AG08395 (cell line): Measurements from ENCODE around the gene UBE3C.
"Not testable (repeated sequence)": the region's sequence is repeated elsewhere in the genome, so short reads cannot be mapped to it uniquely, and the experiment has no call there.

ENCODE experiments used
- DNase-seq: peaks from one replicate; pipeline ENCODE4 v3.0.0; 2012; ENCODE audit warnings: mixed read lengths, low spot score

The UBE3C gene

GRCh38 chr7:157130849-157131248, 7.9 kb upstream of the UBE3C start:
- not testable (repeated sequence) for DNase-seq

DNA sequence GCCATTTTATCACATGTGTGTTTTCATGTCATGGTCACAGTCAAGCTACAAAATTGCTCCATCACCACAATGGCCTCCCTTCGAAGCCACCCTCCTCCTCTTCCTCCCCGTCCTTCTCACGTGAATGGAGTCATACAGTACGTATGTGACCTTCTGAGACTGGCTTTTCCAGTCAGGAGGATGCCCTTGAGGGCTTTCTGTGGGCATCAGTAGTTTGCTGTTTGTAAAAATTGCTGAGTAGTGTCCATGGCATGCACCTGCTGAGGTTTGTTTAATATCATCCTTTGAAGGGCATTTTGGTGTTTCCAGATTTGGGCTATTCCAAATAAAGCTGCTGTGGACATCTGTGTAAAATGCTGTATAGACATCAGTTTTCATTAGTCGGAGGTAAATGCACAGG, 5.9 kb upstream of the UBE3C start:
- DNase-seq: no peak

DNA sequence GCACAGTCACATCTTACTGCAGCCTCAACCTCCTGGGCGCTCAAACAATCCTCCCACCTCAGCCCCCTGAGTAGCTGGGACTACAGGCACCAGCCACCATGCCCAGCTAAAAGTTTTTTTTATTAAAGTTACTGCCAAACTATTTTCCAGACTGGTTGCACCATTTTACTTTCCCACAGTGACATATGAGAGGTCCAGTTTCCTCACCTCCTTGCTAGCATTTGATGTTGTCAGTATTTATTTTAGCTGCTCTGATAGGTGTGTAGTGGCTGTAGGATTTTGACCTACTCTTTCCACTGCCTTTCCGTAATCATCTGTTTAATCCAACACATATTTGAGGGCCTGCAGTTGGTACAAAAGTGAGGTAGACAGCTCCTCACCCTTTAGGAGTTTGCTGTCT, 5.4 kb upstream of the UBE3C start:
- no peak for DNase-seq

DNA sequence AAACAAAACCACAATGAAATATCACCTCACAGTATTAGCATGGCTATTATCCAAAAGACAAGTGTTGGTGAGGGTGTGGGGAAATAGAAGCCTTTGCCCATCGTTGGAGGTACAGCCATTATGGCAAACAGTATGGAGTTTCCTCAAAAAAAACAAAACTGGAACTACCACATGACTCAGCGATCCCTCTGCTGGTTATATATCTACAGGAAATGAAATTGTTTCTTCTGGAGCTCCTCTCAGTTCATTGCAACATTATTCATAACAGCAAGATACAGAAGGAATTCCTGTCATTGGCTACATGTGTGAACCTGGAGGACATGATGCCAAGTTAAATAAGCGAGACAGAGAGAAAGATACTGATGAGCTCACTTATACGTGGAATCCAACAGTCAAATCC, 2.4 kb upstream of the UBE3C start:
- DNase-seq: peak; percentile 59

DNA sequence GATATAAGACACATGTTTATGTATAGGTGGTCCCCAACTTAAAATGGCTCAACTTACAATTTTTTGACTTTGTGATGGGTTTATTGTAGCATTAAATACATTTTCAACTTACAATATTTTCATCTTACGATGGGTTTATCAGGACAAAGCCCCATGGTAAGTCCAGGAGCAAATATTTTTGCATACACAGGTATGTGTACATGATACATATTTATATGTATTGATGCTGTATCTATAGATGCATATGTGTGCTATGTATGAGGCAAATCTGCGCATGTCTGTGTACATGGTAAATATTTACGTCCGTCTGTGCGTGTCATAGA, 664 bp upstream of the UBE3C start:
- DNase-seq: no peak

DNA sequence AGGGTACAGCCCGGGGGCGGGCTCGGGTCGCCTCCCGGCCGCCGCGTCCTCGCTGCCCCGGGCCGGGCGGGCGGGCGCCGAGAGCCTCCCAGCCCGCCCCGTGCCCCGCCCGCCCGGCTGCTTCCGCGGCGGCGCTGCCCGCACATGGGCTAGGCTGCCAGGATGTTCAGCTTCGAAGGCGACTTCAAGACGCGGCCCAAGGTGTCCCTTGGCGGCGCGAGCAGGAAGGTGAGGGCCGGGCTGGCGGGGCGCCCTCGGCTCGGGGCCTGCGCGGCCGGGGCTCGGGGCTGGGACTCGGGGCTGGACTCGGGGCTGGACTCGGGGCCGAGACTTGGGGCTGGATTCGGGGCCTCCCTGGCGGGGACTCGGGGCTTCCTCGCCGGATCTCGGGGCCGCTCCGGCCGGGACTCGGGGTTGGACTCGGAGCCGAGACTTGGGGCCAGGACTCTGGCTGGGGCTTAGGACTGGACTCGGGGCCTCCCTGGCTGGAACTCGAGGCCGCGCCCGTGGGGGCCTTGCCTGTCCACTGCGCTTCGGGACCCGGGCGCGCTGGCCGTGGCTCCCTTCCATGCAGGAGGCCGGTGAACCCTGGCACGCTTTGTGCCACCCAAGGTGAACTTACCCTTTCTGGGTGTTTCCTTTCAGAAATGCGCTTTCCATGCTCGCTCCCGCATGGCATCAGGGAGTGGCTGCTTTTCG, 534 bp downstream of the UBE3C start:
- DNase-seq: peak; percentile 16

DNA sequence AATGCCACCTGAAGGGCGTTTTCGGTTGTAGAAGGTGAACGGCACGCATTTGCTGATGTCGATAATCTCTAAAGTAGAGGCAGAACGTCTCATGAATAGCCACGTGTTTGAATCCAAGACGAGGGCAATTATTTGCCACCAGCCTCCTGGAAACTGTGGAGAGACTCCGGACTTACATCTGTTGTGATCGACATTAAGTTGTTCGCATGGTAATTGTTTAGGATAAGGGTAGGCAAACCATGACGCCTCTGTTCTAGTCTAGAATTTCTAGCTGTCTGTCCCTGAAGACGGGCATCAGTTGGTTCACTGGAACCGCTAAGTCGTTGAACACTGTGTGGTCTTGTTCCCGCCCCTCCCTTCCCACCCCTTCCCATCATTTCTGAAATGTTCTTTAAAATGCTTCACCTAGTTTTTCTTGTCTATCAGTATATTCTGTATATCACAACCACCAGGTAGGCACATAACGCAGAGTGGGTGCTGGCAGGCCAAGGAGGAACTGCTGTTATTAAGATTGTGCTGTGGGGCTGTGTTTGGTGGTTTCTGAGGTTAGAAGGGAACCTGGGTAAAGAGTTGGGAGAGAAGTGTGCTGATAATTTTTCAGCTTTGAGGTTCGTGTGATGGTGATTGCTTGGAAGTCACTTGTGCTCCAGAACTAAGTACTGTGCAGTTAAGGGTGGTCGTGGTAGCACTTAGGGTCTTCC, 1.2 kb downstream of the UBE3C start:
- no peak for DNase-seq

- no peak for DNase-seq
Measured at GRCh38 chr7:157140511-157140905, 1.8 kb downstream of the UBE3C start.

- no peak for DNase-seq
Measured at GRCh38 chr7:157141525-157142060, 2.9 kb downstream of the UBE3C start.

DNA sequence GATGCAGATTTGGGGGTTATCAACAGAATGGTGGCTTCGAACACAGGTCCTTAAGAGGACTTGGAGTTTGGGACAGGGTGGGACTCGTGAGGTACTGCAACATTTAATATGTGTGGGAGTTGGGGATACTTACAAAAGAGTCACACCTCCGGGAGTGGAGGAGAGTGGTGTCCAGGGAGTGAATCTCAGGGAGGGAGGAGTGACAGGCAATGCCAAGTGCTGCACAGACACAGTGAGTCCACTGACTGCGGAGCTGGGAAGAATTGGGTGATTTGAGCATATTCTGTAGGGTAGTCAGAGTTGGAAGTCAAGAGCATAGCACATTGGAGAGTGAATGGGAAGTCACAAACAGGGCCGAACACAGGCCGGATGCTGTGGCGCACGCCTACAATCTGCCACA, 5.1 kb downstream of the UBE3C start:
- no peak for DNase-seq

DNA sequence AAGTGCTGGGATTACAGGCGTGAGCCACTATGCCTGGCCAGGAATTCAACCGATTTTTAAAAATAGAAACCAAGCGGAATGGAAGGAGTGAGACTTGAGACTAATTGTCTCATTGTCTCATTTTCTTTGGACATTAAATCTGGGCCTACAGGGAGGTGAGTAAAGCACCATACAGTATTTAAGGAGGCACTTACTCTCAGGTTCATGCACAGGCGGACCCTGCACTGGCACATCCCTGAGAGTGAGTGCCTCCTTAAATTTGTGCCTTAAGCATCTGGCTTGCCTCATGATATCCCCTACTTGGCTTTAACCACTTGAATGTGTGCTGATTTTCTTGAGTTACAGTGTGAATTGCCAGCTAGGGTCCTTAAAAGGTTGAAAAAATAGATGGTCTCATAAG, 10.6 kb downstream of the UBE3C start:
- DNase-seq: no peak

DNA sequence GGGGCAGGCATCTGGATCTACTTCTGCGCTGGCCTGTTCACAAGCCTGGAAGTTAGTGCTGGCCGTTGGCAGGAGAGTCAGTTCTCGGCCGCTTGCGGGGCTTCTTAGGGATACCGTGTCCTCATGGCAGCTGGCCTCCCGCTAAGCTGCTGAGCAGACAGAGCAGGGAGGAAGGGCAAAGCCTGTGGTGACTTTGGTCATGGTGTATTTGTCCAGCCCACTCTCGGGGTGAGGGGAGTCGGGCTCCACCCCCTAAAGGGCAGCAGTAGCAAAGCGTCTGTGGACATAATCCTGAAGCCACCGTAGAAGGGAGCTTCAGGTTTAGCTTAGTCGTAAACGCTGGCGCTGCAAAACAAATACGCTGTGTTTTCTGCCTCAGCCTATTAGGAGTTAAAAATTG, 12.2 kb downstream of the UBE3C start:
- peak; percentile 40 for DNase-seq

GRCh38 chr7:157151626-157152339, 13.1 kb downstream of the UBE3C start:
- DNase-seq: no peak

- DNase-seq: no peak
Measured at GRCh38 chr7:157152391-157152937, 13.7 kb downstream of the UBE3C start.

DNA sequence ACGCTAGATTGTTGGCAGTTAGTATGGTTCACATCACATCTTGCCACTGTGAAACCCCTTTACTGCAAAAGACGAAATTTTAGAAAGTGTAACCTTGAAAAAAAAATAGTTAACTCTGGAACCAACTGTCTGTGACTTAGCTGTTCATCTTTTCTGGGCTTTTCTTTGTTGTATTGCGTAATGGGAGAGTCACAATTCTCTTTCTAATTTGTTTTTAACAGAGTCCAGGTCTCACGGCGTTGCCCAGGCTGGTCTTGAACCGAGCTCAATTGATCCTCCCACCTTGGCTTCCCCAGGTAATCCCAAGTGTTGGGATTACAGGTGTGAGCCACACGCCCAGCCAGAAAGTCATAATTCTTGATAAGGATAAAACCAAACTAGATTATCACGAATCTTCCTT, 14.5 kb downstream of the UBE3C start:
- no peak for DNase-seq

DNA sequence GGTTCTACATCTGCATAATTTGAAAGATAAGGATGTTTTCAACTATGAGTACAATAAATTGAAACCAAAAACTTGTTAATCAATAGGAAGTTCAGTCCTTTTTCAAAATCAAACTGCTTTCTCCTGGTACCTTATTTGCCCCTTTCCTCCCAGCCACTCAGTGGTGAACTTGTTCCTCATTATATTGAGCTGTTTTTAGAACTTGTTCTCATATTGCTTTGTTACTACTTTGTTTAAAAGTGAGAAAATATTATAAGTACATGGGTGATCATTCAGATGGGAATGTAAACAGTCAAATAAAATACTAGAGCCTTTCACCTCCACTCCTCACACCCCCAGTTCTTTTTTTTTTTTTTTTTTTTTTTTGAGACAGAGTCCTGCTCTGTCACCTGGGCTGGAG, 17.2 kb downstream of the UBE3C start:
- DNase-seq: no peak

DNA sequence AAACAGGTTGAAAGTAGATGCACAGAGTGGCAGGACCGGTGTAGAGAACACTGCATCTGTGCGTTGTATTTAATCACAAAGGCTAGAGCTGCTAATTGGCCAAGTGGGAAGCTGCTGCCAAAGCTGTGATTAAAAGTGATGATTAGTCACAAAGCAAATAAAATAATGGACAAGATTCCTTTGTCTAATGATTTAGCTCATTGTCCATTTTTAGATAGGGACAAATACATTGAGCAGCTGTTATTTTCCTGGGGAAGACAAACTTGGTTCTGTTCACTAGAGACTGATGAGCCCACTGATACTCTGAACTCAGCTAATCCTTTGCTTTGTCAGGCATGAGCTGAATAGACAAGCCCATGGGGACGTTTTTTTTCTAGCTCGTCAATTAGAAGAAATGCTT, 19.7 kb downstream of the UBE3C start:
- DNase-seq: no peak

GRCh38 chr7:157159537-157159936, 20.8 kb downstream of the UBE3C start:
- not testable (repeated sequence) for DNase-seq

GRCh38 chr7:157160433-157160832, 21.7 kb downstream of the UBE3C start:
- DNase-seq: no peak

GRCh38 chr7:157165987-157166386, 27.3 kb downstream of the UBE3C start:
- no peak for DNase-seq

GRCh38 chr7:157168571-157168970, 29.8 kb downstream of the UBE3C start:
- no peak for DNase-seq

GRCh38 chr7:157176771-157177170, 38.0 kb downstream of the UBE3C start:
- DNase-seq: no peak
